HCT116 (cell line): ENCODE data around the gene FIZ1. TPM values are rescaled to one million over a fixed set of nuclear protein-coding genes. Genes with fewer than 3 reads are reported as not detected.

ENCODE experiments used
- ATAC-seq: fragments of 200-7000 bp; cut with Tn5 transposase; 2 replicates; pipeline ENCODE4 v1.9.1; 2020; ENCODE audit warnings: mild to moderate bottlenecking, moderate library complexity
- BruUV-seq: library from RNA; stranded (reverse); fragments of 400-500 nt; replicated peaks from 2 replicates; lab custom pipeline; 2021; lab: Mats Ljungman, UMichigan
- CTCF ChIA-PET: fragments of 300-600 bp; sonication (Branson Sonifier 250); formaldehyde crosslinking; loops from one replicate; lab custom pipeline; 2021; ENCODE audit warnings: antibody characterized with exemption; lab: Charles Lee
- POLR2A ChIA-PET: fragments of 300-600, 350-600 bp; sonication (Branson Sonifier 250); formaldehyde crosslinking; loops from one replicate; lab custom pipeline; 2021; ENCODE audit warnings: antibody characterized with exemption; lab: Charles Lee
- RAD21 ChIA-PET, 2 experiments: fragments of 300-600 bp; sonication (Branson Sonifier 250); formaldehyde crosslinking; loops; one replicate each; lab custom pipeline; 2023; ENCODE audit warnings: low total read pairs in 2 of 2; ENCODE audit not compliant: uncharacterized antibody in 2 of 2, unreplicated experiment in 2 of 2, low non-redundant PET in 1 of 2; lab: Charles Lee
- DNase-seq: peaks from one replicate; pipeline ENCODE4 v3.0.0-alpha.2; 2010; ENCODE audit warnings: low read depth, low spot score
- H2AFZ ChIP-seq: fragments of 200-600 bp; shearing (Covaris generic), sonication (generic); 2 replicates; pipeline ENCODE4 v1.6.1; 2017; ENCODE audit warnings: low read depth, mixed run types, mixed read lengths, antibody characterized with exemption, low read length; ENCODE audit not compliant: poor library complexity, severe bottlenecking
- H3K27ac ChIP-seq: 2 replicates; pipeline ENCODE4 v1.5.1; 2012; ENCODE audit warnings: low read depth, low read length
- H3K27me3 ChIP-seq: fragments of 200-600 bp; sonication (generic); 2 replicates; pipeline ENCODE4 v1.6.1; 2016; ENCODE audit warnings: mixed run types, low read length, mixed read lengths; ENCODE audit not compliant: insufficient read depth
- H3K36me3 ChIP-seq, 2 experiments: fragments of 200-500 bp in 1 of 2; fragments of 200-600 bp in 1 of 2; sonication (Bioruptor generic) in 1 of 2; sonication (generic) in 1 of 2; 2 replicates each; pipeline versions ENCODE4 v1.5.1 to v1.6.1; 2014 to 2016; ENCODE audit warnings: low read length in 2 of 2, inconsistent platforms in 1 of 2, mixed read lengths in 1 of 2, mixed run types in 1 of 2; ENCODE audit not compliant: insufficient read depth in 2 of 2, control insufficient read depth in 1 of 2
- H3K4me1 ChIP-seq, 2 experiments: fragments of 200-600 bp in 1 of 2; sonication (generic) in 1 of 2; 2 replicates each; pipeline versions ENCODE4 v1.5.1 to v1.6.1; 2012 to 2017; ENCODE audit warnings: low read length in 2 of 2, inconsistent platforms in 1 of 2, mild to moderate bottlenecking in 1 of 2, mixed read lengths in 1 of 2, mixed run types in 1 of 2, moderate library complexity in 1 of 2; ENCODE audit not compliant: insufficient read depth in 2 of 2, control insufficient read depth in 1 of 2
- H3K4me2 ChIP-seq: fragments of 200-600 bp; sonication (generic); 2 replicates; pipeline ENCODE4 v1.6.1; 2017; ENCODE audit warnings: mixed run types, low read length, mixed read lengths
- H3K4me3 ChIP-seq, 2 experiments: fragments of 200-600 bp in 1 of 2; sonication (generic) in 1 of 2; replicated peaks in 1 of 2; 2 replicates each; pipeline ENCODE4 v1.5.1; 2011 to 2016; ENCODE audit warnings: low read length in 2 of 2, control low read depth in 1 of 2, low read depth in 1 of 2, mild to moderate bottlenecking in 1 of 2, mixed read lengths in 1 of 2, mixed run types in 1 of 2
- H3K79me2 ChIP-seq: fragments of 200-600 bp; sonication (generic); 2 replicates; pipeline ENCODE4 v1.6.1; 2017; ENCODE audit warnings: mild to moderate bottlenecking, mixed run types, low read length, moderate library complexity, mixed read lengths; ENCODE audit not compliant: insufficient read depth
- H3K9ac ChIP-seq: fragments of 200-600 bp; sonication (generic); 2 replicates; pipeline ENCODE4 v1.6.1; 2016; ENCODE audit warnings: low read length, mixed read lengths
- H3K9me2 ChIP-seq: fragments of 200-600 bp; sonication (generic), shearing (Covaris generic); 2 replicates; pipeline ENCODE4 v1.6.1; 2017; ENCODE audit warnings: mixed run types, mild to moderate bottlenecking, moderate library complexity; ENCODE audit not compliant: insufficient read depth
- H3K9me3 ChIP-seq, 2 experiments: fragments of 200-500 bp in 1 of 2; fragments of 200-600 bp in 1 of 2; sonication (Bioruptor generic) in 1 of 2; sonication (generic) in 1 of 2; 2 replicates each; pipeline ENCODE4 v1.6.1; 2014 to 2017; ENCODE audit warnings: low read length in 2 of 2, mixed read lengths in 2 of 2, inconsistent platforms in 1 of 2, low read depth in 1 of 2, mild to moderate bottlenecking in 1 of 2, mixed run types in 1 of 2, moderate library complexity in 1 of 2; ENCODE audit not compliant: control insufficient read depth in 1 of 2, insufficient read depth in 1 of 2
- H4K20me1 ChIP-seq: fragments of 200-600 bp; sonication (generic), shearing (Covaris generic); 2 replicates; pipeline ENCODE4 v1.6.1; 2017; ENCODE audit warnings: mixed run types, mild to moderate bottlenecking, moderate library complexity; ENCODE audit not compliant: insufficient read depth
- CEBPB ChIP-seq: IDR thresholded peaks from 2 replicates; pipeline ENCODE4 v1.6.1; 2012; ENCODE audit warnings: low read depth
- EGR1 ChIP-seq: IDR thresholded peaks from 2 replicates; pipeline ENCODE4 v1.6.1; 2012; ENCODE audit warnings: low read depth
- EZH2phosphoT487 ChIP-seq: fragments of 200-600 bp; IDR thresholded peaks from 2 replicates; pipeline ENCODE4 v1.6.1; 2018; ENCODE audit warnings: antibody characterized with exemption, borderline replicate concordance
- FOSL1 ChIP-seq: IDR thresholded peaks from 2 replicates; pipeline ENCODE4 v1.6.1; 2012; ENCODE audit warnings: low read depth
- JUND ChIP-seq: IDR thresholded peaks from 2 replicates; pipeline ENCODE4 v1.6.1; 2012
- MAX ChIP-seq: IDR thresholded peaks from 2 replicates; pipeline ENCODE4 v1.6.1; 2012
- POLR2A ChIP-seq: IDR thresholded peaks from 2 replicates; pipeline ENCODE4 v1.7.0; 2011; ENCODE audit warnings: borderline replicate concordance; ENCODE audit not compliant: insufficient read depth, insufficient read length; ENCODE audit errors: extremely low read depth
- POLR2AphosphoS5 ChIP-seq: IDR thresholded peaks from 2 replicates; pipeline ENCODE4 v1.6.1; 2011; ENCODE audit warnings: mild to moderate bottlenecking, low read depth, low read length, moderate library complexity
- RAD21 ChIP-seq: IDR thresholded peaks from 2 replicates; pipeline ENCODE4 v1.6.1; 2012; ENCODE audit warnings: low read depth, mild to moderate bottlenecking
- REST ChIP-seq: IDR thresholded peaks from 2 replicates; pipeline ENCODE4 v1.6.1; 2012; ENCODE audit warnings: low read depth
- SIN3A ChIP-seq: IDR thresholded peaks from 2 replicates; pipeline ENCODE4 v1.6.1; 2012; ENCODE audit warnings: low read depth
- SP1 ChIP-seq: IDR thresholded peaks from 2 replicates; pipeline ENCODE4 v1.6.1; 2012; ENCODE audit warnings: low read depth
- SRF ChIP-seq: IDR thresholded peaks from 2 replicates; pipeline ENCODE4 v1.6.1; 2012; ENCODE audit warnings: low read depth
- ZNF274 ChIP-seq: fragments of 200-500 bp; sonication (Bioruptor generic); IDR thresholded peaks from 2 replicates; pipeline ENCODE4 v1.6.1; 2014; ENCODE audit warnings: mild to moderate bottlenecking, low read depth, low read length, inconsistent platforms
- intact Hi-C: fragments of 100-400 bp; cut with micrococcal nuclease; formaldehyde crosslinking; loops from 2 replicates; pipeline ENCODE4 v1.10.0; 2022
- total RNA-seq: library from RNA; stranded (reverse); gene quantifications from one replicate; pipeline ENCODE4 v1.2.1, GENCODE V29; 2021; ENCODE audit not compliant: unreplicated experiment

FIZ1 gene
- total RNA-seq, 1 experiment from 2014 or later: 15.3 TPM

DNA sequence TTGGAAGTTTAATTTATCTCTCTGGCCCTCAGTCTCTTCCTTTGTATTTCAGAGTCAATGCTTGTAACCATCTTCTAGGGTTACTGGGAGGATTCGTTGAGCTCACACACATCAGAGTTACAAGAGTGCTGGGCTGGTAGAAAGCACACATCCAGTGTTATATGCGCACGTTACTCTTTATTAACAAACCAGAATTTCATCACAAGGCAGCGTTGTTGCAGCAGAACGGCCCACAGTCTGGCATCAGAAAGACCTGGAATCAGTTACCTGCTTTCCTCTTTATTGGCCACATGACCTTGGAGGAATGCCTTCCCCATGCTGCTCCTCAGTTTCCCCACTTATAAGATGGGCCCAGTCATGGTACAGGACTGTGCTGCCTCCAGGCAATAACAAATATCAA lies 10.0 kb upstream of the FIZ1 start:
- H3K4me3 ChIP-seq: no peak overlapping the region
- peaks cover 50% of the 10 kb centered on the region for H3K79me2 ChIP-seq
- H3K27me3 ChIP-seq: no peaks in the 10 kb centered on the region
- no peaks in the 10 kb centered on the region for H3K9me2 ChIP-seq
- H3K27ac ChIP-seq: no peak overlapping the region
- peaks cover 10 to 18% of the 10 kb centered on the region in 2 experiments for H3K4me1 ChIP-seq
- intact Hi-C loops: no loop called here
- no peak for TF ChIP-seq JUND
- TF ChIP-seq MAX: no peak
- no peak for TF ChIP-seq REST
- TF ChIP-seq SP1: no peak
- no peak for TF ChIP-seq RAD21
- TF ChIP-seq EGR1: no peak
- no peak for TF ChIP-seq POLR2AphosphoS5
- no peak for TF ChIP-seq POLR2A
- no peak for TF ChIP-seq ZNF274
- TF ChIP-seq SRF: no peak
- TF ChIP-seq SIN3A: no peak
- no peak for TF ChIP-seq EZH2phosphoT487
- no peak for TF ChIP-seq CEBPB
- TF ChIP-seq FOSL1: no peak
- H3K9me3 ChIP-seq: no peaks in the 10 kb centered on the region
- H3K4me2 ChIP-seq: no peak overlapping the region
- H3K9ac ChIP-seq: no peak overlapping the region
- ATAC-seq: no peak
- H4K20me1 ChIP-seq: no peaks in the 10 kb centered on the region
- H2AFZ ChIP-seq: no peak overlapping the region
- ChIA-PET RAD21 (no interaction called here), CTCF (no interaction called here), POLR2A (interaction anchor here (1.3 kb wide), 1 partner anchor 10 kb away, joined by 3 read pairs; the partner anchor contains the start of gene FIZ1)
- peaks cover 6 to 18% of the 10 kb centered on the region in 2 experiments; a peak in 3 of 4 replicates for H3K36me3 ChIP-seq
- DNase-seq: no peak
- no TSS peak for BruUV-seq
